Measurements from ENCODE around the gene MOSMO.
"Not testable (repeated sequence)": the region's sequence is repeated elsewhere in the genome, so short reads cannot be mapped to it uniquely, and the experiment has no call there.

The MOSMO gene

DNA sequence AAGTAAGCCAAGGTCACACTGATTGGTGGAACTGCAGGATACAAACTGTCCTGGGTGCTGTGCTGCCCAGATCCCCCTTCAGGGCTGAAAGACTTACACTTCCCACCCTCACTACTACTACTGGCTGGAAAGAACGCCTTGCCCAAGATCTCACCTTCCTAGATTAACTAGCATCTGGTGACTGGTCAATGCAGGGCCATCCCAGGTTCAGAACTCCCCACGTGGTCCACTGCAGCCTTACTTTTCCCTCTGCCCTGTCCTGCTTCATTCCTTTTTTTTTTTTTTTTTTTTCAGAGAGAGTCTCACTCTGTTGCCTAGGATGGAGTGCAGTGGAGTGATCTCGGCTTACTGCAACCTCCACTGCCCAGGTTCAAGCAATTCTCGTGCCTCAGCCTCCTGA, 4.7 kb upstream of the MOSMO start:
- DNase-seq (ENCODE audit: low read depth), result no peak

DNA sequence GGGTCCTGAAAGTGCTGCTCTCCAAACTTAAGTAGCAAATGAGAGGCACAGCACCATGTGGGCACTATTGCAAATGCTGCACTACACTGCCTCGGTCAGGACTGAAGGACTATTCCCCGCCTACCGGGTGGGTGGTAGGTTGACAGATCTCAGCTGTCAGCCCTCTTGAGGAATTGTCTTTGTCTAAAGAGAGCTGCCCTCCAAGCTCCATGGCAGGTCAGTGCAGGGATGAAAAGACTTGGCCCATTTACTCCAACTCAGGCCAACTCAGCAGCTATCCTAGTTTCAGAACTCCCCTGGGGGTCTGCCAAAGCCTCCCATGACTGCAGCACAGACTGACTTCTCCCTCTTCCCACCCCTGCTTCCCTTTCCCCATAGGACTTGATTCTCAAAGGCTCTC, 3.6 kb upstream of the MOSMO start:
- no peak for DNase-seq (ENCODE audit: low read depth)

DNA sequence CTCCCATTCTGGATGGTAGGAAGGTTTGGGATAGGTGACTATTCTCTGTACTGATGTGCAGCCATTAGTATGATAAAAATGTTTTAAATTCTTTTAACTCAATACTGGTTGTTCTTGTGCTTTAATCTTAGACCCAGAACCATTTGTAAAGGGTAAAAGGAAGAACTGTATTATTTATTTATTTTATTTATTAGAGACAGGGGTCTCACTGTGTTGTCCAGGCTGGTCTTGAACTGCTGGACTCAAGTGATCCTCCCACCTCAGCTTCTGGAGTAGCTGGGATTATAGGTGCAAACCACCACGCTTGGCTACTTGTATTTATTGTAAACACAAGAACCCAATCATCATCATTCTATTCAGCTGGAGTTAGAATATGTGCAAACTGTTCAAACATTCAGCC, 2.2 kb upstream of the MOSMO start:
- no peak for DNase-seq (ENCODE audit: low read depth)

DNA sequence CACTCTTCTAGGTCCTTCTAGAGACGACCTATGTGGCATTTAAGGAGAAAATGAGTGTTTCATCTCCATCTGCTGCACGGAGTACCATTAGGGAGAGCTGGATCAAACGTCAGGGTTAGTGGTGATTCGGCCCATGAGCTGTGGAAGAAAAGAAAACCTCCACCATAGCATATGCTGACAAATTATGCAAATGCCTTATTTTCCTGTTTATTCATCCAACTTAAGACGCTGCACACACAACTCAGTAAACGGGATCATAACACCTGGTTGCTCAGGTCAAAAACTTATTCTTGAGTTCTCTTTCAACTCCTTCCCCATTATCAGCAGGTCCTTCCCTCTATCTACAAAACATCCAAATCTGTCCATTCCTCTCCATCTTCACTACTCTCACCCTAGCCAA, 1.3 kb upstream of the MOSMO start:
- no peak for DNase-seq (ENCODE audit: low read depth)

DNA sequence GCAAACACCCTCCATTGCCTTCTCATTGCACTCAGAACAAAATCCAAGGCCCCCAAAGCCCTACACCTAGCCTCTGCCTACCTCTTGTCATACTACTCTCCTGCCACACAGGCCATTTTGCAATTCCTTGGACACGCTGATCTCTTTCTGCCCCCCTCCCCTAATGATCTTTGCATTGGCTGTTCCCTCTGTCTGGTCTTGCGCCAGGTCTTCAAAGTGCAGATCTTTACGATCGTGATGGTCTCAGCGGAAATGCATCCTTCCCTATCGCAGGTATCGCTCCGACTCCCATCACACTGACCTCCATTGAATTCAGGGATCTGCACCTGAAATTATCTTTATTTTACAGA, 777 bp upstream of the MOSMO start:
- DNase-seq (ENCODE audit: low read depth), result no peak

DNA sequence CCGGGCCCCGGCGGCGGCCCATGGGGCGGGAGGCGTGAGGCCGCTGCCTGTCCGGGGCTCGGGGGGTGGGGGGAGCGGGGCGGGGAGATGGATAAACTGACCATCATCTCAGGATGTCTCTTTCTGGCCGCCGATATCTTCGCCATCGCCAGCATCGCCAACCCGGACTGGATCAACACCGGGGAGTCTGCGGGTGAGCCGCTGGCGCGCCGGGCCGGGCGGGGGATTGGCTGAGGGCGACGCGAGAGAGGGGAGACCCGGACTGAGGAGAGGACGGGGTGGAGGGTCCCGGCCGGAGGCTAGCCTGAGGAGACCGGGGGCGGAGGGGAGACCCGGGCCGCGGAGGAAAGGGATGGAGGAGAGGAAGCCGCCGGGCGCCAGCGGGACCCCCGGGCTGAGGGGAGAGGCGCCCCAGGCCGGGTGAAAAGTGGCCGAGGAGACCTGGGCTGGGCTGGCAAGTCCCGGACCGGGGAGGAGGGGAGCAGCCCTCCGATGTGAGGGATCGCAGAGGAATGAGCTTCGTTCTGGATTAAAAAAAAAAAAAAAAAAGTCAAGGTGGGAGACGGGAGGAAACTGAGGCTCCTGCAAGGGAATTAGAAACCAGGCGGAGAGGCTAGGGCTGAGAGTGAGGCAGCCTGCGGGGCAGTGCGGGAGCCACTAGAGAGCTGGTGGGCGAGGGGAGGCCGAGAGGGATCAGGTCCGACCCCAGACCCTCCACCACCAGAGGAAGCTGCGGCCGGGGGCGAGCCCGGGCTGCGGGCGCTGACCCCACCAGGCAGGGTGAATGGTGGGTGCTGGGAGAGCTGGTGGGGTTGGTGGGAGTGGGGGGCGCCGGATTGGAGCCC, 526 bp downstream of the MOSMO start:
- DNase-seq (ENCODE audit: low read depth), result no peak

DNA sequence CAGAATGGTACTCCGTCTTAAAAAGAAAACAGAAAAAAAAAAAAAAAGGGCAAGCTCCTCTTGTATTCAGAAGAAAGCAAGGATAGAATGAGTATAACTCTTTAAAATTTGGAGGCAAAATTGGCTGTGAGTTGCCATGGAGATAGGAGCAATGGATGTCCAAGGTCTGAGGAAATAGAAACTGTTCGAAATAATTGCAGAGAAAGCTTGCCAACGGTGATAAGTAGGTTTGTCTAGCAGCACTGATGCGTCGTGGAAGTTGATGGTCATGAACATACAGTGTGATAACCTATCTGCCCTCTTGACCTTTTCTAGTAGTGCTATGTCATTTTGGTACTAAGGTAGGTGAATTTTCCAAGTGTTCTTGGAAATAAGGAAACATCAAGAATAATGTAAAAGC, 3.0 kb downstream of the MOSMO start:
- no peak for DNase-seq (ENCODE audit: low read depth)

DNA sequence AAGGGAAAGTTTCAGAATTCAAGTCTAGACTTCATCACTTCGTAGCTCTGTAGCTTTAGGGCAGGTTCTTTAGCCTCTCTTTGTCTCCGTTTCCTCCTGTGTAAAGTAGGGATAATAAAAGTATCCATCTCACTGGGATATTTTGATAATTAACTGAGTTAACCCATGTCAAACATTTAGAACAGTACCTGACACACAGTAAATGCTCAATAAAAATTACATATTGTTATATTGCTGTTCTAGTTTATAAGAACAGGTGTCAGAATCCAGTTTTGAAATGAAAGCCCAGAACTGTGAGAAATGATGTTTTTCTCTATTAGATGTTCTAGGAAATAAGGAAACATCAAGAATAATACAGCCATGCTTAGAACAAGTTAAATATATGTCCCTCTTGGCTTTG, 4.3 kb downstream of the MOSMO start:
- DNase-seq (ENCODE audit: low read depth), result no peak

DNA sequence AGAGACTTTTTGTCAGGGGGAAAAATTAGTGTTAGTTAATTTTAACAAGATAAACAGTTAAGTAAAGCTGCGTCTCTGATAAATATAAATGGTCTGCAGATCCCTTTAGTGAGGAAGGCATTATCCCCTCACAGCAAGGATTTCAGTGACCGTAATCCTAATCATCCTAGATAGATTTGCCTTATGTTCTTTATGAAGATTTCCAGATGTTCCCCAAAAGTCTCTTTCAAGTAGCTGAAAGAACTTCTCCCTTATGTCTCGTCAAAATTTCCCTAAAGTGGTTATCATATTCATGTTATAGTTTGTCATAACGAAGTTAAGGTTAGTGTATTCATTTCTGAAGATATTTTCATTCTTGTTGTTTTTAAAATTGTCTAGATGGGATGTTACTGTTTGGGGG, 5.6 kb downstream of the MOSMO start:
- no peak for DNase-seq (ENCODE audit: low read depth)

DNA sequence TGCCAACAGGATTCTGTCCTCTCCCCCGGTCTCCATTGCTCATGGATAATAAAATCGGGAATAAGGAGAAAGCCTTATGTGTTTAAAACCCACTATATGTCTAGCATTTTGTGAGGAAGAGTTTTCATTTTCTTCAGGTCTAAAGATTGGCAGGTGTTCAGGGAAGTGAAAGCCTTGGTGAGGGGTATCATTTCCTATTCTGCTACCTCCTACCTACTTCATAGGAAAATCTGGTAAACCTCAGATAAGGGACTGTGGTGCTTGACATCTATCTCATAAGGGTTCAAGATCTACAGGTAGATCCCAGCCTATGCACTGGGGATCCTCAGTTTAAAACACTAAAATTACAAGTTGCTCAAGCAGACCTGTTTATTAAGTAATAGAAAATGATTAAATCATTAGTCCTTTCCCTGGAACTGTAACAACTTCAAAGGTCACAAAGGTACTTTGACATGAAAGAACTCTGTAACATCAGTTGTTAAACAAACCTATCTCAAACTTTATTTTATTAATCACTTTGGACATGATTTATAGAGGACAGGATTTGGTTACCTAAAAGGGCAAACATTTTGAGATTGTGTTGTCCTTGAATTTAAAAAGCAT, 6.5 kb downstream of the MOSMO start:
- DNase-seq (ENCODE audit: low read depth), result no peak

DNA sequence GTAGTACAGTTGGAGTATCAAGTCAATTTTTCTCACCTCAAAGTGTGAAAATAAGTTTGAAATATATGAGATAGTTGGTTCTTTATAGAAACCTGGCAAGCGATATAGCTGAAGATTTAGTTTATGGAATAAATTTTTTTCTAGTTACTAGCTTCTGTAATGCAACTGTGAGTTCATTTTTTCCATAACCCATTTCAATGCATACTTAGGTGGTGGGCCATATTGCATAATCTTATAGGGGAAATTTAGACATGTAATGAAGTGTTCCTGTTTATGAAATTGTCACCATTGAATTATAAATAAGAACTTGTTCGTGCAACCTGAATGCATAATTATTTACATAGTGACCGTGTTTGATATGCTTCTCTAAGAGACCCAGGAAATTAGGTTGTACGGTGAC, 9.0 kb downstream of the MOSMO start:
- no peak for DNase-seq (ENCODE audit: low read depth)

DNA sequence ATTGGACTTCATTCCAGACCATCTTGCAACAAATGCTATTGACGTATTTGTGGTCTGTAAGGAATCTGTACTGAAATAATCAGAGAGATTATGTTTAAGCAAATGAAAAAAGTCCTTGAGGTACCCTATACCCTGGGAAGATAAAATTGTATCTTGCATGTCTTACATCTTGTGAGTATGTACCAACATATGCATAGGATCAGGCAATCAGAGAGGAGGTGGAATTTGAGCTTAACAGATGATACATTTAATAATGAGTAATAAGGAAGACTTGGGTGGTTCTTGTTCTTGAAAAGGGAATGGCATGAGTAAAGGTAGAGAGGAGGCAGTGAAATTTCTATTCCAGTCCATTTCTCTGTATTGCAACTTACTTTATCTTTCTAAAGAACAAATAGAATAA, 10.6 kb downstream of the MOSMO start:
- no peak for DNase-seq (ENCODE audit: low read depth)

DNA sequence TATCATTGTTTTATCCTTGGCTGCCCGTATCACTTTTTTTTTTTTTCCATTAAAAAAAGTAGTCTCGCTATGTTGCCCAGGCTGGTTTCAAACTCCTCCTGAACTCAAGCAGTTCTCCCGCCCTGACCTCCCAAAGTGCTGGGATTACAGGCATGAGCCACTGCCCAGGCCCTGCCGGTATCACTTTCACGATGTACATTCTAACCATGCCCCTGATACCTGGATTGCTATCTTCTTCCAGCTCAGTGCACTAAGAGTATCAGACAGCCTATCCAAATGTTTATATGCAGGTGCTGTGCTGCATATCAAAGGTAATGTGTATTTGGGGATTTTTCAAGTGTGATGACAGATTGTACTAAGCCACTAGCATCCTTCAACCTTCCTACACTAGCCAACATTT, 14.2 kb downstream of the MOSMO start:
- DNase-seq (ENCODE audit: low read depth), result no peak

DNA sequence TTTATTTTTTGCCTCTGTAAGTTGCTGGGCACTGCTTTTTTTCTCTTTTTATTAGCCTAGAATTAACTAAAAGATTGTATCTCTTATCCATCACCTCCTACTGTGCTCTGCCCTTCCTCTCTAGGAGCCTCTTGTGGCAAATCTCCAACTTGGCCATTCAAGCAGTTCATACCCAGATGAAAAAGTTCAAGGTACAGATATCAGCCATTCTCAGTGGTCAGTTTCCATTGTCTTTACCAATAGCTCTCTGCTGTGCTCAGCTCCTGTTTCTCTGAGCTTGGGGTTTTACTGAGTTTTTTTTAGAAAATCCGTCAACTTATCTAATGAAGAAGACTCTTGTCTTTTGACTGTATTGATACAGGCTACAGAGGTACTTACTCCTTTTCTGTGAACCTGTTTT, 15.6 kb downstream of the MOSMO start:
- no peak for DNase-seq (ENCODE audit: low read depth)

DNA sequence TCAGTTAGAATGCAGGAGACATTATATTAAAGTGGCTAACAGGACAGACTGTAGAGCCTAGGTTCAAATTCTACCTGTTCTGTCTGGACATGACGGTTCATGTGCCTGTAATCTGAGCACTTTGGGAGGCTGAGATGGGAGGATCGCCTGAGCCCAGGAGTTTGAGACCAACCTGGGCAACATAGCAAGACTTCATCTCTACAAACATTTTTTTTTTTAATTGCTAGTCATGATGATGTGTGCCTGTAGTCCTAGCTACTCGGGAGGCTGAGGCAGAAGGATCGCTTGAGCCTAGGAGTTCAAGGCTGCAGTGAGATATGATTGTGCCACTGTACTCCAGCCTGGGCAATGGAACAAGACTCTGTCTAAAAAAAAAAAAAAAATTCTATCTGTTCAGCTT, 16.9 kb downstream of the MOSMO start:
- not testable (repeated sequence) for DNase-seq (ENCODE audit: low read depth)

DNA sequence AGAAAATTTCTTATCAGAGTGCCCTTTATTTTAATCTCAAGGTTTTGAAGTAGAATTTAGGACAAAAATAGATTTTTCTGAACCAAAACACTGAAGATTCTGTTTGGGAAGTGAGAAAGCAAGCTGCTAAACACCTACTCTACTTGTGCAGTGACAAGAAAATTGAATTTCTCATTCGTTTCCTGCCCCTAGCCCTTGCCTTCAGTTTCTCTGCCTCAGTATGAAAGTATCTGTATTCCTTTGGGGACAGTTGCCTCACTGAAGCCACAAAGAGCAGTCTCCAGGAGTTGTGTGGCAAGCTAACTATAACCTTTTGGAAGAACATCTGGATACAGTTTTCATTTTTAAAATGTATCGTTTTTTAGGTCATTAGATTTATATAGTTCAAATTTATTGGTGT, 19.7 kb downstream of the MOSMO start:
- DNase-seq (ENCODE audit: low read depth), result peak; percentile 21

DNA sequence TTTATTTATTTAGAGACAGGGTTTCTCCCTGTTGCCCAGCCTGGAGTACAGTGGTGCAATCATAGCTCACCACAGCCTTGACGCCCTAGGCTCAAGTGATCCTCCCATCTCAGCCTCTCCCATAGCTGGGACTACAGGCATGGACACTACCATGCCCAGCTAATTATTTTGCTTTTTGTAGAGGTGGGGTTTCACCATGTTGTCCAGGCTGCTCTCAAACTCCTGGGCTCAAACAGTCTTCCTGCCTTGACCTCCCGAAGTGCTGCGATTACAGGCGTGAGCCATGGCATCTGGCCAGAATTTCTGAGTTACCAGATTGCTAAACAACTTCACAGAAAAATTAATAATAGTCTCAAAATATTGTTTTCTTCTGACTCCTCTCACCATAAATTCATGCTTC, 21.7 kb downstream of the MOSMO start:
- no peak for DNase-seq (ENCODE audit: low read depth)

DNA sequence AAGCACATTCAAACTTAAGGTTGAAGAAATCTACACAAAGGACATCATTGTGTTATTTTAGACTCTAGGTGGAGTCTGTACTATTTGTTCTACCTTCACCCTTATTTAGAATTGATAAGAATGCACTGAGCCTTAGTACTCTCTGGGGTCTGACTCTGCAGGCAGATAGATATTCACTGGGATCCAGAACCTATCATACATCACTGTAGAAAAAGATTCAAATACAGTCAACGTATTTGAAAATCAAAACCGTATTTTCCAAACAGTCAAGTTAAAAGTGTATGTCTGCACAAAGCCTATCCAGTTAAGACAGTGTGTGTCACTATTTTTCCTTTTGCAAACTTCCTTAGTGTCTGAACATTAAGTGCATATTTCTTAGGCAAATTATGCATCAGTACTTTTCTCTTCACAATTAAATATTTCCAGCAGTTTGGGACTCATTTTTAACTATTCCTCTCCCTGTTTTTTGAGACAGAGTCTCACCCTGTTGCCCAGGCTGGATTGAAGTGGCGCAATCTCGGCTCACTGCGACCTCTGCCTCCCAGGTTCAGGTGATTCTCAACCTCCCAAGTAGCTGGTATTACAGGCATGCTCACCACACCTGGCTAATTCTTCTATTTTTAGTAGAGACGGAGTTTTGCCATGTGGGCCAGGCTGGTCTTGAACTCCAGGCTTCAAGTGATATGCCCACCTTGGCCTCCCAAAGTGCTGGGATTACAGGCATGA, 22.3 kb downstream of the MOSMO start:
- no peak for DNase-seq (ENCODE audit: low read depth)

DNA sequence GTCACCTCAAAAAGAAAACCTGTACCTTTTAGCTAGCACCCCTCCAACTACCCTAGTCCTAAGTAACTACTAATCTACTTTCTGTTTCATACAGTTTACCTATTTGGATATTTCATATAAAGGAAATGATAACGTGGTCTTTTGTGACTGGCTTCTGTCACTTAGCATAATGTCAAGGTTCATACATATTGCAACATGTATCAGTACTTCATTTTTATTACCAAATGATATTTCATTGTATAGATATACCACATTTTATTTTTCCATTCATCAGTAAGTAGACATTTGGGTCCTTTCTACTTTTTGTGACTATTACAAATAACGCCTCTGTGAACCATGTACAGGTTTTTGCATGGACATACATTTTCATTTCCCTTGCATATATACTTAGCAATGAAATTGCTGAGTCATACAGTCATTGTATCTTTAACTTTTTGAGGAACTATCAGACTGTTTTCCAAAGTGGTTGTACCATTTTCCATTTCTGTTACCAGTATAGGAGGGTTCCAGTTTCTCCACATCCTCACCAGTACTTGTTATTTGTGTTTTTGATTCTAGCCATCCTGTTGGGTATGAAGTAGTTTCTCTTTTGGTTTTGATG, 23.7 kb downstream of the MOSMO start:
- no peak for DNase-seq (ENCODE audit: low read depth)

DNA sequence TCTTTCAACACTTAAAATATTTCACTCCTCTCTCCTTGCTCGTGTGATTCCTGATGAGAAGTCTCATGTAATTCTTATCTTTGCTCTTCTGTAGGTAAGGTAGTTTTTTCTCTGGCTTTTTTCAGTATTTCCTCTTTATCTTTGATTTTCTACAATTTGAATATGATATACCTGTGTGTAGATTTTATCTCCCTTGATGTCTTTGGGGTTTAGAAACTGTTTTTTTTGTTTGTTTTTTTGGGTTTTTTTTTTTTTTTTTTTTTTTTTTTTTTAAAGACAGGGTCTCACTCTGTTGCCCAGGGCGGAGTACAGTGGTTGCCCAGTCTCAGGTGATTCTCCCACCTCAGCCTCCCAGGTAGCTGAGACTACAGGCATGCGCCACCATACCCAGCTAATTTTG, 26.6 kb downstream of the MOSMO start:
- no peak for DNase-seq (ENCODE audit: low read depth)

DNA sequence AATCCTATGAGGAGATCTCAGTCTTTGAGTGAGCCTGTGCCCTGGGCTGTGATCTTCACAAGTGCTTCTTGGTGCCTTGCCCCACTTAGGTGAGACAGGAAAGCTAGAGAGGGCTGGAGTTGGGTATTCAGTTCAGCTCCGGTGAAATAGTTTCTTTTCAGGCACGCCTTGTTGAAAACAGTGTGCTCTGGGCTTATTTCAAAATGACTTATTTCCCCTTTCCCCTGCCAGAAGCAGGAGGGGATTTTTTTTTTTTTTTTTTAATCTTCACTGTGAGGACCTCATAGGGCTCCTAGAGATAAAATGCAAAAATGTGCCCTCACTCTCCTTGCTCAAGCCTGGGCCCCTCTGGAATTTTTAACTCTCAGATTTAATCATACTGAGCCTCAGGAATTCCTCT, 27.2 kb downstream of the MOSMO start:
- no peak for DNase-seq (ENCODE audit: low read depth)

DNA sequence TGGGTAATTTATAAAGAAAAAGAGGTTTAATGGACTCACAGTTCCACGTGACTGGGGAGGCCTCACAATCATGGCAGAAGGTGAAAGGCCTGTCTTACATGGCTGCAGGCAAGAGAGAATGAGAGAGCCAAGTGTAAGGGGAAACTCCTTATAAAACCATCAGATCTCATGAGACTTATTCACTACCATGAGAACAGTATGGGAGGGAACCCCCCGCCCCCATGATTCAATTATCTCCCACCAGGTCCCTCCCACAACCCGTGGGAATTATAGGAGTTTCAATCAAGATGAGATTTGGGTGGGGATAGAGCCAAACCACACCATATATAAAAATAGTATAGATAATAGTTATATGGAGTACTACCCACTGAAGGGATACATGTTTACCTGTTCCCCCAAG, 36.0 kb downstream of the MOSMO start:
- not testable (repeated sequence) for DNase-seq (ENCODE audit: low read depth)

DNA sequence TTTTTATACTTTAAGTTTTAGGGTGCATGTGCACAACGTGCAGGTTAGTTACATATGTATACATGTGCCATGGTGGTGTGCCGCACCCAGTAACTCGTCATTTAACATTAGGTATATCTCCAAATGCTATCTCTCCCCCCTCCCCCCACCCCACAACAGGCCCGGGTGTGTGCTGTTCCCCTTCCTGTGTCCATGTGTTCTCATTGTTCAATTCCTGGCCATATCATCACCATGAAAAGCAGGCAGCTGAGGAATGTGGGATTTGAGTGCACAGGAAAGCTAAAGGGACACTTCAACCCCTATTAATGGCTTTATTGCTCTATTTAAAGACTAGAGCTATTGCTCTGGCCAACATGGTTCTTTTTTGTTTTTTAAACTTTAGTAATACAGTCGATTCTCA, 38.0 kb downstream of the MOSMO start:
- DNase-seq (ENCODE audit: low read depth), result not testable (repeated sequence)

All from stromal cell of bone marrow (primary cell).